ENCODE results near the gene CDK6.

GRCh38 chr7:92841192-92841591, 4.8 kb upstream of the CDK6 start:
- no peak for TF ChIP-seq EZH2 (IDR thresholded peaks at IDR 0.05; ENCODE audit: borderline replicate concordance, low read length)
- TF ChIP-seq CTCF (IDR thresholded peaks at IDR 0.05; ENCODE audit: low read length): no peak

All from OCI-LY1 (cell line).